Ascending aorta (tissue), 2 donors: Measurements from ENCODE around the gene STXBP6. TPM values are rescaled to one million over a fixed set of nuclear protein-coding genes. Genes with fewer than 3 reads are reported as not detected.
"Not testable (repeated sequence)": the region's sequence is repeated elsewhere in the genome, so short reads cannot be mapped to it uniquely, and the experiment has no call there.

ENCODE experiments used
- DNase-seq, 2 donors: peaks; one replicate each; pipeline ENCODE4 v3.0.0-alpha.2; 2019; ENCODE audit warnings: low spot score in 2 of 2
- H3K27ac ChIP-seq, 2 donors: fragments of 200-600 bp; sonication (generic); one replicate each; pipeline ENCODE4 v1.5.1; 2016 to 2017; ENCODE audit warnings: mild to moderate bottlenecking in 1 of 2
- H3K27me3 ChIP-seq: fragments of 200-600 bp; sonication (generic); one replicate; pipeline ENCODE4 v1.5.1; 2017
- H3K36me3 ChIP-seq, 2 donors: fragments of 200-600 bp; sonication (generic); one replicate each; pipeline ENCODE4 v1.5.1; 2016
- H3K4me1 ChIP-seq, 2 donors: fragments of 200-600 bp; sonication (generic); one replicate each; pipeline ENCODE4 v1.5.1; 2016 to 2017; ENCODE audit warnings: mild to moderate bottlenecking in 1 of 2
- H3K4me3 ChIP-seq, 2 donors: fragments of 200-600 bp; sonication (generic); one replicate each; pipeline ENCODE4 v1.5.1; 2016 to 2017; ENCODE audit warnings: mild to moderate bottlenecking in 1 of 2
- H3K9me3 ChIP-seq, 2 donors: fragments of 200-600 bp; sonication (generic); one replicate each; pipeline ENCODE4 v1.5.1; 2016
- intact Hi-C: fragments of 100-400 bp; cut with DNase I; formaldehyde crosslinking; loops from one replicate; pipeline ENCODE4 v1.15.1; 2023
- total RNA-seq: library from RNA; depleted of rRNA; stranded (reverse); fragments of >200 nt; gene quantifications from one replicate; pipeline ENCODE4 v1.1.0, GENCODE V29; 2016
- TF ChIP-seq, protein P1 (sequence below), 3 experiments: fragments of 200-600 bp in 2 of 3; fragments of 450-650 bp in 1 of 3; sonication (generic) in 2 of 3; IDR thresholded peaks; one replicate each; pipeline ENCODE4 v1.5.1; 2016 to 2019; ENCODE audit warnings: antibody characterized with exemption in 3 of 3, mild to moderate bottlenecking in 1 of 3, moderate library complexity in 1 of 3

Gene STXBP6
- total RNA-seq, 1 donor from 2014 or later = 0.21 TPM

DNA sequence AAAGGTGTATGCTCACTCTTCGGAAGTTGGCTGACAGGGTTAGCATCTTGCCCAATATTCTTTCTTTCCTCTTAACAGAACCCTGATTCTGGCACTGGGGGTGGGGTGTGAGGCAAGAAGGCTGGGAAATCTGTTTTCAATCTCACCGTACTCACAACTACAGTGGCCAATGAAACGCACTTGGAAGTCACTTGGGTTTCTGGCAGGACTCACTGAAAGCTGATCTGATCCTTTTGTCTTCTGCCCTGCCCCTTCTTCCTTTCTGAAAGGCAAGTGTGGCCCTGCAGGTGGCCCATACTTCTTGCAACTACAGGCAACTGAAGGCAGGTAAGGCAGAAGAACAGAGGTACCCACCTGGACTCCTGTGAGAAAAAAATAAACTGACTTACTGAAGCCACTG, 106.9 kb downstream of the STXBP6 start:
- Histone ChIP-seq H3K4me3 (no peak overlapping the region), H3K27ac (no peak overlapping the region), H3K27me3 (no peaks in the 10 kb centered on the region), H3K9me3 (no peaks in the 10 kb centered on the region), H3K4me1 (no peaks in the 10 kb centered on the region), H3K36me3 (no peaks in the 10 kb centered on the region)
- TF ChIP-seq, protein P1, sequence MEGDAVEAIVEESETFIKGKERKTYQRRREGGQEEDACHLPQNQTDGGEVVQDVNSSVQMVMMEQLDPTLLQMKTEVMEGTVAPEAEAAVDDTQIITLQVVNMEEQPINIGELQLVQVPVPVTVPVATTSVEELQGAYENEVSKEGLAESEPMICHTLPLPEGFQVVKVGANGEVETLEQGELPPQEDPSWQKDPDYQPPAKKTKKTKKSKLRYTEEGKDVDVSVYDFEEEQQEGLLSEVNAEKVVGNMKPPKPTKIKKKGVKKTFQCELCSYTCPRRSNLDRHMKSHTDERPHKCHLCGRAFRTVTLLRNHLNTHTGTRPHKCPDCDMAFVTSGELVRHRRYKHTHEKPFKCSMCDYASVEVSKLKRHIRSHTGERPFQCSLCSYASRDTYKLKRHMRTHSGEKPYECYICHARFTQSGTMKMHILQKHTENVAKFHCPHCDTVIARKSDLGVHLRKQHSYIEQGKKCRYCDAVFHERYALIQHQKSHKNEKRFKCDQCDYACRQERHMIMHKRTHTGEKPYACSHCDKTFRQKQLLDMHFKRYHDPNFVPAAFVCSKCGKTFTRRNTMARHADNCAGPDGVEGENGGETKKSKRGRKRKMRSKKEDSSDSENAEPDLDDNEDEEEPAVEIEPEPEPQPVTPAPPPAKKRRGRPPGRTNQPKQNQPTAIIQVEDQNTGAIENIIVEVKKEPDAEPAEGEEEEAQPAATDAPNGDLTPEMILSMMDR (IDR thresholded peaks at IDR 0.05) = no peak
- intact Hi-C loops = no loop called here
- no peak for DNase-seq

DNA sequence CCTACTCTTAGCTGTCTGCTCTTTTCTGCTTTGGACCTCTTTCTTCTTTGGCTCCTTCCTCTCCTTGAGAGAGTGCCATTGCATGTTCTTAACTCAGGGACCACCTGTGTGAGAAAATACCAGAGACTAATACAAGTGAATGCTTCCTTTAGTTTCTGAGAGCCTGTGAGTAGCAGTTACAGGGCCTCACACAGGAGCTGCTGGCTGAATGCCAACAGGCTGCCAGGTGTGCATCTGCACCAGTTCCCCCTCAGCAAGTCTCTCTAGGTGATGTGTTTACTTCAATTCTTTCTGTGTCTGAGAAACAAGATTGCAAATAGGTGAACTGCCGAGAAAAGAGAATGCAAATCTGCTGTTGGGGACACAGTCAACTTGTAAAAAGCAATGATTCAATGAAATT, 108.2 kb downstream of the STXBP6 start:
- Histone ChIP-seq H3K27ac (no peak overlapping the region), H3K27me3 (no peaks in the 10 kb centered on the region), H3K4me1 (no peaks in the 10 kb centered on the region), H3K9me3 (no peaks in the 10 kb centered on the region), H3K36me3 (no peaks in the 10 kb centered on the region), H3K4me3 (no peak overlapping the region)
- DNase-seq = no peak
- intact Hi-C loops = no loop called here
- TF ChIP-seq, protein P1 (IDR thresholded peaks at IDR 0.05) = no peak

DNA sequence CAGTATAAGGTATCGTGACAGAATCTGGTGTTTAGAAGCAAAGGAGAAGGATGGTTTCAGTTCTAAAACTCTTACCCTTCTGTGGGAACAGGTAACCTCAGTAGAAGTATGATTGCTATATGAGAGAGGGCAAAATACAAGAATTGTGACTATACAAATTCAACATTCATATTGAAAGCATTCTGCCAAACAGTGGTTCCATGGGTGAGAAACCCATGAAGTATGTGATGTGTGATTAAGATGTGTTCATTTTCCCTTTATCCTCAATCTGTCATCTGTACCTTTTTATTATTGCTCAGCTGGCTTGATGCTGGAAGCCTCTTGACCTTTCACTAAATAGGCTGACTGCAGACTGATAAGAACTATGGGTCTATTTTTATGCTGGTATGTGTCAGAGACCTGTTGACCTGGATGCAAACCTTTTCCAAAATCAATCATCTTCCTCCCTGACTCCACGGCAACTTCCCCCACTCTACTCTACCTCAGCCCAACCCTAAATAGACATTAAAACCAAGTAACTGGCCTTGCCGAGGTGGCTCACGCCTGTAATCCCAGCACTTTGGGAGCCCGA, 109.6 kb downstream of the STXBP6 start:
- TF ChIP-seq, protein P1 (IDR thresholded peaks at IDR 0.05) = no peak
- intact Hi-C loops = no loop called here
- H3K4me3 ChIP-seq = no peak overlapping the region

DNA sequence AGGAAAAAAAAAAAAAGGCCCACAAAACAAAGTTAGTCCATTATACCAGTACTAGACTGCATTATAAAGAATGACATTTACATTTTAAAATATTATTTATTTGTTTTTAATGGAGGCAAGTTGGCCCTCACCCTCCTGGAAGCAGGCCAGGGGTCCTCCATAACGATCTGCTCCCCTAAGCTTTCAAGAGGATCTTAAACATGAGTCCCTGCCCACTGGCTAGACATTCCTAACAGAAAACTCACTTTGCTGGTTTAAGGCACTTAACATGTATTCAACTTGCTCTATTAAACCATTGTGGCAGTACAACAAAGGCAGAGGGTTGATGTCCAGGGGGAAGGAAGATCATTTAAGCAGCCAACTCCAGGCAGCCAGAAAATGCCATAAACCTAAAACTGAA, 111.4 kb downstream of the STXBP6 start:
- Histone ChIP-seq H3K9me3 (no peaks in the 10 kb centered on the region), H3K4me1 (no peaks in the 10 kb centered on the region), H3K4me3 (no peak overlapping the region), H3K27me3 (no peaks in the 10 kb centered on the region), H3K36me3 (no peaks in the 10 kb centered on the region), H3K27ac (no peak overlapping the region)
- intact Hi-C loops = no loop called here
- TF ChIP-seq, protein P1 (IDR thresholded peaks at IDR 0.05) = no peak
- DNase-seq = no peak

More for the DNA sequence above, 109.6 kb downstream of the STXBP6 start:
- no peak overlapping the region for H3K27ac ChIP-seq
- DNase-seq = no peak
- no peaks in the 10 kb centered on the region for H3K9me3 ChIP-seq
- H3K27me3 ChIP-seq = no peaks in the 10 kb centered on the region
- H3K4me1 ChIP-seq = no peaks in the 10 kb centered on the region
- no peaks in the 10 kb centered on the region for H3K36me3 ChIP-seq

DNA sequence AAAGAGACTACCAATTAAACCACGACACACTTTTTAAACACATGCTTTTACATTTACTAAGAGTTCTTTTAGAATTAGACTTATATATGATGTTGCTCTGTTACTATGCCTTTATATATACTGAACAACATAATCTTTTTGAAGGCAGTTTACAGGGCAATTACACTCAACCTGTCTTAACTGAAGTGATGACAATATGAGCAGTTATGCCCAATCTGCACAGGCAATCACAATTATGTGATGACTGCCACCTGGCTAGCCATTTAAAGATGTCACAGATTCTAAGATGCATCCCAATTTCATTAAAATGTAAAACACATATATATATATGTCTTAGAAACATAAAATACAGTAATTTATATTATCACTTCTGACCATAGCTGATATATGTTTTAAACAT, 112.6 kb downstream of the STXBP6 start:
- intact Hi-C loops = no loop called here
- DNase-seq = no peak
- Histone ChIP-seq H3K9me3 (no peaks in the 10 kb centered on the region), H3K27me3 (no peaks in the 10 kb centered on the region), H3K27ac (no peak overlapping the region), H3K4me1 (no peaks in the 10 kb centered on the region), H3K36me3 (no peaks in the 10 kb centered on the region), H3K4me3 (no peak overlapping the region)
- TF ChIP-seq, protein P1 (IDR thresholded peaks at IDR 0.05) = no peak

DNA sequence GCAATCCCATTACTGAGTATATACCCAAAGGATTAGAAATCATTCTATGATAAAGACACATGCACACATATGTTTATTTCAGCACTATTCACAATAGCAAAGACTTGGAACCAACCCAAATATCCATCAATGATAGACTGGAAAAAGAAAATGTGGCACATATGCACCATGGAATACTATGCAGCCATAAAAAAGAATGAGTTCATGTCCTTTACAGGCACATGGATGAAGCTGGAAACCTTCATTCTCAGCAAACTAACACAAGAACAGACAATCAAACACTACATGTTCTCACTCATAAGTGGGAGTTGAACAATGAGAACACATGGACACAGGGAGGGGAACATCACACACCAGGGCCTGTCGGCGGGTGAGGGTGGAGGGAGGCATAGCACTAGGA, 113.2 kb downstream of the STXBP6 start:
- H3K36me3 ChIP-seq, H3K27ac ChIP-seq, DNase-seq, H3K27me3 ChIP-seq, H3K9me3 ChIP-seq, H3K4me1 ChIP-seq, intact Hi-C loops, H3K4me3 ChIP-seq: not testable (repeated sequence)
